Spinal cord (tissue), 10 donors: ENCODE measurements around the gene LECT2. TPM values are rescaled to one million over a fixed set of nuclear protein-coding genes. Genes with fewer than 3 reads are reported as not detected.

ENCODE experiments used
- DNase-seq, 6 donors: peaks; one replicate each; pipeline versions ENCODE4 v3.0.0 to v3.0.0-alpha.2; 2013 to 2015; ENCODE audit warnings: low spot score in 6 of 6, low read depth in 4 of 6
- H3K27ac ChIP-seq: one replicate; pipeline ENCODE4 v1.5.1; 2013; ENCODE audit warnings: low read depth, low read length, control low read depth
- H3K27me3 ChIP-seq: one replicate; pipeline ENCODE4 v1.6.1; 2013; ENCODE audit warnings: low read length; ENCODE audit not compliant: control insufficient read depth, insufficient read depth
- H3K36me3 ChIP-seq: one replicate; pipeline ENCODE4 v1.6.1; 2013; ENCODE audit warnings: low read length; ENCODE audit not compliant: control insufficient read depth, insufficient read depth
- H3K4me1 ChIP-seq: one replicate; pipeline ENCODE4 v1.6.1; 2013; ENCODE audit warnings: low read length; ENCODE audit not compliant: control insufficient read depth, insufficient read depth
- H3K4me3 ChIP-seq: one replicate; pipeline ENCODE4 v1.5.1; 2013; ENCODE audit warnings: low read depth, low read length, control low read depth
- H3K9me3 ChIP-seq: one replicate; pipeline ENCODE4 v1.6.1; 2013; ENCODE audit warnings: low read length; ENCODE audit not compliant: control insufficient read depth, insufficient read depth
- WGBS: methylation state at CpG from one replicate; pipeline ENCODE4 v1.1.5; 2013; ENCODE audit warnings: missing lambda C conversion rate; ENCODE audit not compliant: insufficient coverage; 5-methylcytosine and 5-hydroxymethylcytosine counted together
- polyA plus RNA-seq, 2 donors: library from polyadenylated mRNA; unstranded; fragments of 120-200 nt; gene quantifications; one replicate each; pipeline ENCODE4 v1.2.1, GENCODE V29; 2013; ENCODE audit not compliant: insufficient read length in 2 of 2
- total RNA-seq, 2 donors: library from RNA; depleted of rRNA in 1 of 2; stranded (reverse); fragments of 120-200 nt in 1 of 2; fragments of >200 nt in 1 of 2; gene quantifications; one replicate each; pipeline versions ENCODE4 v1.2.3 to v1.2.4, GENCODE V29; 2013 to 2014
- donor health status: healthy.

LECT2 gene
- total and polyA plus RNA-seq, 4 donors = 1.7 to 2.1 TPM; not detected in 2

DNA sequence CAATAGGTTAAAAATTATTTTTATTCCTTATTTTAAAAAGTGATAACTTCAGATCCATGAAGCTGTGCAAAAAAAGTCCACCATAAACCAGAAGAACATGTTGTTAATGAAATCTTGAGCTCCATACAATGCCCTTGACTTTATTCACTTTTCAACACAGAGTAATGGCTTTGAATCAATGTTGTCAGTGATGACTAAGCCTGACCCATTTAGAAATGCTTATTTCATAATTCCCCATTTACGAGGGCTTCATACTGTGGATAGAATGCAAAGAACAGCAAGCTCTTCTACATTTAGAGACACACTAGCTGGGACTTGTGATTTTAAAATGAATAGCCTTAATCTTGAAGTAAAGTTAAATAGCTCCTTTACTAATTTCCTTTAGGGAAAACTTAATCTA lies 33.4 kb downstream of the LECT2 start:
- no peaks in the 10 kb centered on the region for H3K9me3 ChIP-seq
- WGBS = no CpG with 5 or more reads among the region's 1 CpG
- no peaks in the 10 kb centered on the region for H3K4me1 ChIP-seq
- H3K27me3 ChIP-seq = peaks cover 4% of the 10 kb centered on the region
- DNase-seq = no peak
- no peak overlapping the region for H3K4me3 ChIP-seq
- H3K36me3 ChIP-seq = no peaks in the 10 kb centered on the region
- no peak overlapping the region for H3K27ac ChIP-seq

DNA sequence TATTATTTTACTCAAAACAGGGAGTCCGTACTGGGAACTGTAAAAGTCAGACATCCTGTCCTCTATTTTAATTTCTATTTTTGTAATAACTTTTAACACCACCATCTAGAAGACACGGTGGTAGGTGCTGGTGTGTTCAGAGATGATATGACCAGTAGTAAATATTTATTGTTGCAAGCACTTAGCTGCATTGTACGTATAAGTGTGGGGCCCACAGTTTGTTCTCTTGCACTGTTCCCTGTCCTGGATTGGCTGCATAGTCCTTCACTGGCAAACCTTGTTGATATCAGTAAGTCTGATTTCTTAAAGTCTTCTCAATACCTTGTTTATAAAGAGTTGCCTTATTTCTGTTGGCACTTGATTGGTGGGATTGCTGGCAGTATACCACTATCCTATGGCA lies 34.6 kb downstream of the LECT2 start:
- Histone ChIP-seq H3K4me1 (no peaks in the 10 kb centered on the region), H3K27me3 (peaks cover 4% of the 10 kb centered on the region), H3K4me3 (no peak overlapping the region), H3K27ac (no peak overlapping the region), H3K36me3 (no peaks in the 10 kb centered on the region), H3K9me3 (no peaks in the 10 kb centered on the region)
- WGBS = 62% methylated on average over 1 of the region's 3 CpGs
- DNase-seq = no peak

DNA sequence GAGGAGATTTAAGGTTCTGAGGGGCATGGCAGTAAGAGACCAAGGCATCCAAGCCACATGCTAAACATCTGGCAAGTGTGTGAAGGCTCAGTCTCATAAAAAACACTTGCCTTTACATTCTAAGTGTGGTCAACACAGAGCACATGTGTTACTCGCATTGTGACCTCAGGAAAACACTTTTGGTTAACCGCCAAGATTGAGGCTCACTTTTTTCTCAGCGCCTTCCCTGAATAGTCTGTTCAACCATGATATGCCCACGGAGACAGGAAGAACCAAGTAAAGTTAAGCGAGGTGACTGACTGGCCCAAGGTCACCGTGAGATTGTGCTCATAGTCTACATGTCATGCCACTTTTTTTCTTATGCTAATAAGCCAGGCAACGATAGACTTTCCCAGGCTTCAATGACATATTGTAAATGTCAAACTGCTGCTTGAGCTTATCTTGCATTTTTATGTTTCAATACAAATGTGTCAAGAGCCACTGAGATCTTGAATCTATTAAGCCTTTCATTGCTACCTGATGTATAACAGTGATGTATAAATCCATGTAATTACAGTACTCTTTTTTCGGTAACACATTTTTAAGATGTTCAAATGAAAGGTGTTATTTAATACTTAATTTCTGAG lies 38.0 kb downstream of the LECT2 start:
- Histone ChIP-seq H3K36me3 (no peaks in the 10 kb centered on the region), H3K27ac (no peak overlapping the region), H3K27me3 (no peaks in the 10 kb centered on the region), H3K9me3 (no peaks in the 10 kb centered on the region), H3K4me1 (no peaks in the 10 kb centered on the region), H3K4me3 (no peak overlapping the region)
- DNase-seq = peak in 1 of 6 donors; percentile 21
- WGBS = 82% methylated on average over 6 of the region's 8 CpGs

DNA sequence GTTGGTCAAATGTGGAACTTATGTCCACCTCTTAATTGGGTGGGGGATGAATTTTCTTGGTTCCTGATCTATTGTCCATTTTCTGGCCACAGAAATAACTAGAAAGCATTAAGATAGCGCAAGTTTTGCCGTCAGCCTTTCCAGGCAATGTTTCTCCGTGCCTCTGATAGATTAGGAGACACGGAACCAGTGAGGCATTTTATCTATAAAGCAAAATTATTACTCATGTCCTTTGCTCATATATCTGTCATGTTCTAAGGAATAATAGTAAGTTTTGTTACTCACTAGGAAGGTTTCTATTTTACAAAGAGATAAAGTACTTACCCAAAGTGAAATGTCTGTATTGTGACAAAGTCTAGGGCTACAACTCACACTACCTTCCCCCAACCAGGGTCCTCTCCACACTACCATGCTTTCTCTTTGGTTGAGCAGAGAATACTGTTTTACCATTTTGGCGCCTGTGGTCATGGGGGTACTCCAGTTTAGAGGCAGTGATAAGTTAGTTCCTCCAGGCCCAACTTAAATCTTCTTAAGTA lies 39.2 kb downstream of the LECT2 start:
- WGBS = no CpG with 5 or more reads among the region's 5 CpGs
- Histone ChIP-seq H3K36me3 (no peaks in the 10 kb centered on the region), H3K27ac (no peak overlapping the region), H3K9me3 (no peaks in the 10 kb centered on the region), H3K4me1 (no peaks in the 10 kb centered on the region), H3K4me3 (no peak overlapping the region), H3K27me3 (no peaks in the 10 kb centered on the region)
- no peak for DNase-seq

DNA sequence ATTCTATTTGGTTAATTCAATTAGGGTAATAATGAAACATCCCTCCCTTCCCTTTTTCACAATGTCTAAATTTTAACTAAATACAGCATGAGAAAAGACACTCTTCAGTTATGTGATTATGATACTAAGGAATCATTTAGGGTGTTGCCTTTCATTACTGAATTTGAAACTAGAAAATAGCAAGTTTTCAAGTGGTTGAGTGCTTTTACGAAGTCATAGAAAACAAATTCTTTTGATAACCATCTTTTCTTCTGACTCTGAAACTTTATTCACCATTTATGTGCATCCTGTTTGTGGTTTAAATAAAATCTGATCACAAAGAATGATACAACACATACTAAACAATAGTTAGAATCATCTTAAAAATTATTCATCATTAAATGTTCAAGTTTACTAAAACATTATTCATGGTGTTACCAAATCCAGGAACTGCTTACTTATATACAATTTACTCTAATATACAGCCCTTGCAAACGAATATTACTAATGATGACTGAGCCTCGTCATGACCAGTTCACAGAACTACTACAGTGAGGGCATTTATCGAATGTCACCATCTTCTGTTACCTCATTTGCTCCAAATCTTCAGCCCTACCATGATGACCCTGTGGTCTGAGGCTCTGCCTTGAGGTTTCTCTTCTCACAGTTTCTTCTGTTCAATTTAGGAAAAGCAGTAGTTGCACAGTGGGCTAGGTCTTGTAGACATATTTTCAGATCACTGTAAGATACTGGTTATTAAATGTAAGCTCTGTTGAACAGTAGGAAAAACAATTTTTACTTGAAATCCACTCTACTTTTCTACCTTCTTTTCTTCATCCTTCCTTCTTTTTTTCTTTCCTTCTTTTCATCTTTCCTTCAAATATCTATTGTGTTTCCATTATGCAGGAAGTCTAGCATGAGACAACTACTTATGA lies 40.8 kb downstream of the LECT2 start:
- Histone ChIP-seq H3K27me3 (no peaks in the 10 kb centered on the region), H3K4me1 (no peaks in the 10 kb centered on the region), H3K4me3 (no peak overlapping the region), H3K27ac (no peak overlapping the region), H3K36me3 (no peaks in the 10 kb centered on the region), H3K9me3 (no peaks in the 10 kb centered on the region)
- DNase-seq = no peak
- WGBS = 89% methylated on average over 3 of the region's 4 CpGs

DNA sequence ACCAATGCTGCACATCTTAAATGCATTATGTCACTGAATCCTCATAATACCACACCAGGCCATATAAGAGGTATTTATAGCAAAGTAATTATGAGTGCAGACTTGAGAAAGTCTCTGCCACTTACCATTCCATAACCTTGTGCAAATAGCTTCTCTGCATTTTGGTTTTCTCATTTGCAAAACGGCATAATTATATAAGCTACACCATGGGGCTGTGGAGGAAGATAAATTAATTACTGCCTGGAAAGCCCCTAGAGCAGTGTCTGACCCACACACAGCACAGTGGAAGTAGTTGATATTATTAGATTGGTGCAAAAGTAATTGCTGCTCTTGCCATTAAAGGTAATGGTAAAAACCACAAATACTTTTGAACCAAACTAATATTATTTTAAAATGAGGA lies 49.6 kb downstream of the LECT2 start:
- DNase-seq = no peak
- no CpG with 5 or more reads among the region's 1 CpG for WGBS
- no peak overlapping the region for H3K27ac ChIP-seq
- H3K27me3 ChIP-seq = no peaks in the 10 kb centered on the region
- H3K4me1 ChIP-seq = no peaks in the 10 kb centered on the region
- H3K4me3 ChIP-seq = no peak overlapping the region
- H3K9me3 ChIP-seq = no peaks in the 10 kb centered on the region
- H3K36me3 ChIP-seq = no peaks in the 10 kb centered on the region

DNA sequence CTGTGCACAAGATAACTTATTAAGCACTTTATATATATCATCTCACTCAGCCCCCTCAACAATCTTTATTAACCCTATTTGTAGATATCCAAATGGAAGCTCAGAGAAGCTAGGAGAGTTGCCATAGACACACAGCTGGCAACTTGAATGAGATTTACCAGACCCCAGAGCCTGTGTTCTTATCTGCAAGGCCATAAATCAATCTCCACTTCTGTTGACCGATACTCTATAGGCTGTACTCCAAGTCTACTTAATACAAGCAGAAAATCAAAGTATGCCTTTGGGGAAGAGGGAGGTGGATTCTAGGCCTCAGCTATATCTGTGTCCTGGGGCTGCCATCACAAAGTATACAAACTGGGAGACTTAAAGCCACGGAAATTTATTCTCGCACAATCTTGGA lies 53.1 kb downstream of the LECT2 start:
- 88% methylated on average over 2 of the region's 3 CpGs for WGBS
- DNase-seq = no peak
- H3K36me3 ChIP-seq = no peaks in the 10 kb centered on the region
- H3K4me3 ChIP-seq = no peak overlapping the region
- no peak overlapping the region for H3K27ac ChIP-seq
- H3K9me3 ChIP-seq = no peaks in the 10 kb centered on the region
- no peaks in the 10 kb centered on the region for H3K27me3 ChIP-seq
- no peaks in the 10 kb centered on the region for H3K4me1 ChIP-seq

DNA sequence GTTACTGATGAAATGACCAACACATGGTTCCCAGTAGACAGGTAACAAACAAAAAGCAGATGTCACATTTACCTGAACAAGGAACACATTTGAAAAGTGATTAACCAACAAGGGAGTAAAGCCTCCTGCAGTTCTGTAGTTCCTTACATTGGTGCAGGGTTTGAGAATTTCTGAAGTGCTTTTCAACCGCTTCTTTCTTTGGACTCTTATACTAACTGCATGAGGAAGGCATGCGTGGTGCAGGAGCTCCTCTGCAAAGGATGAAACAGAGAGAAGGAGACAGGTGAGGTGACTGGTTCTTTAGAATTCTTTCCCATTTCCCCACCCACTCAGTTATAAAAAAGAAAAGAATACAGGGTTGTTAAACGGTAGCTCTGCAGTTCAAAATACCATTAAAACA lies 54.5 kb downstream of the LECT2 start:
- Histone ChIP-seq H3K27me3 (no peaks in the 10 kb centered on the region), H3K27ac (no peak overlapping the region), H3K36me3 (no peaks in the 10 kb centered on the region), H3K4me1 (no peaks in the 10 kb centered on the region), H3K4me3 (no peak overlapping the region), H3K9me3 (no peaks in the 10 kb centered on the region)
- DNase-seq = no peak
- WGBS = no CpG with 5 or more reads among the region's 3 CpGs

DNA sequence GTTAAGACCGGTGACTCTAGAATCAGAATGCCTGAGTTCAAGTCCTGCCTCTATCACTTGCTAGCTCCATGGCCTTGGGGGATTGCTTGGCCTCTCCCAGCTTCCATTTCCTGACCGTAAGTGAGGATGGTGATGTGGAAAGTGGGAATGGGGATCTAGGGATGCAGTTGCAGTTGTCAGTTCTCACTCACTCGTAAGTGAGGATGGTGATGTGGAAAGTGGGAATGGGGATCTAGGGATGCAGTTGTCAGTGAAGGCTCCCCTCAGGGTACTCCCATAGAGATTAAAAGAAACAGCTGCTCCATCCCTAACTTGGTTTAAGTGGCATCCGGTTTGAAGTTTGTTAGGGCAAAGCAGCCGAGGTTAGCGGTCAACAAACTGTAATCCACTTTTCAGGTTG lies 56.1 kb downstream of the LECT2 start:
- WGBS = 100% methylated on average over 3 of the region's 6 CpGs
- Histone ChIP-seq H3K27ac (no peak overlapping the region), H3K4me1 (no peaks in the 10 kb centered on the region), H3K4me3 (no peak overlapping the region), H3K36me3 (no peaks in the 10 kb centered on the region), H3K27me3 (no peaks in the 10 kb centered on the region), H3K9me3 (no peaks in the 10 kb centered on the region)
- no peak for DNase-seq
